CD14-positive monocyte (primary cell): Measurements from ENCODE around the gene ZNF491. TPM values are rescaled to one million over a fixed set of nuclear protein-coding genes. Genes with fewer than 3 reads are reported as not detected.

ENCODE experiments used
- DNase-seq, 3 donors: peaks; one replicate each; pipeline ENCODE4 v3.0.0-alpha.2; 2011 to 2022
- H2AFZ ChIP-seq: 2 replicates; pipeline ENCODE4 v1.6.0; 2012; ENCODE audit warnings: mild to moderate bottlenecking, low read depth, low read length, inconsistent platforms; ENCODE audit not compliant: insufficient read depth, poor library complexity, severe bottlenecking
- H3K27ac ChIP-seq, 2 donors: 1 replicate in 1 of 2; 2 replicates in 1 of 2; pipeline ENCODE4 v1.5.1; 2012 to 2013; ENCODE audit warnings: low read length in 2 of 2, control low read depth in 1 of 2, inconsistent platforms in 1 of 2, low read depth in 1 of 2, mild to moderate bottlenecking in 1 of 2
- H3K27me3 ChIP-seq, 2 donors: one replicate each; pipeline versions ENCODE4 v1.6.0 to v1.6.1; 2011 to 2013; ENCODE audit warnings: low read length in 2 of 2; ENCODE audit not compliant: control insufficient read depth in 2 of 2, insufficient read depth in 2 of 2
- H3K36me3 ChIP-seq, 2 donors: replicated peaks in 1 of 2; 1 replicate in 1 of 2; 2 replicates in 1 of 2; pipeline versions ENCODE4 v1.5.1 to v1.6.1; 2012 to 2013; ENCODE audit warnings: low read length in 2 of 2, control low read depth in 1 of 2, inconsistent platforms in 1 of 2, mild to moderate bottlenecking in 1 of 2; ENCODE audit not compliant: insufficient read depth in 2 of 2, control insufficient read depth in 1 of 2
- H3K4me1 ChIP-seq, 2 donors: 1 replicate in 1 of 2; 2 replicates in 1 of 2; pipeline versions ENCODE4 v1.5.1 to v1.6.1; 2012 to 2013; ENCODE audit warnings: low read length in 2 of 2, control low read depth in 1 of 2, inconsistent platforms in 1 of 2, mild to moderate bottlenecking in 1 of 2, moderate library complexity in 1 of 2; ENCODE audit not compliant: insufficient read depth in 2 of 2, control insufficient read depth in 1 of 2
- H3K4me2 ChIP-seq: replicated peaks from 2 replicates; pipeline ENCODE3; 2012; ENCODE audit warnings: low read length, moderate library complexity, mild to moderate bottlenecking; ENCODE audit not compliant: poor library complexity, severe bottlenecking; ENCODE audit errors: extremely low read depth
- H3K4me3 ChIP-seq, 3 experiments: fragments of 200-600 bp in 1 of 3; sonication (generic) in 1 of 3; replicated peaks in 1 of 3; 1 replicate in 2 of 3; 2 replicates in 1 of 3; pipeline ENCODE4 v1.5.1; 2011 to 2013; ENCODE audit warnings: low read length in 3 of 3, mild to moderate bottlenecking in 3 of 3, control low read depth in 2 of 3, low read depth in 2 of 3, inconsistent platforms in 1 of 3, moderate library complexity in 1 of 3
- H3K79me2 ChIP-seq: 2 replicates; pipeline ENCODE4 v1.6.0; 2012; ENCODE audit warnings: mild to moderate bottlenecking, control low read depth, inconsistent platforms, low read length, moderate library complexity; ENCODE audit not compliant: insufficient read depth
- H3K9ac ChIP-seq: 2 replicates; pipeline ENCODE4 v1.6.0; 2017; ENCODE audit warnings: low read length, mild to moderate bottlenecking; ENCODE audit not compliant: insufficient read depth, poor library complexity, severe bottlenecking
- H3K9me3 ChIP-seq, 2 donors: replicated peaks in 1 of 2; 1 replicate in 1 of 2; 2 replicates in 1 of 2; pipeline versions ENCODE4 v1.5.1 to v1.6.1; 2012 to 2013; ENCODE audit warnings: low read length in 2 of 2, control low read depth in 1 of 2; ENCODE audit not compliant: control insufficient read depth in 1 of 2, insufficient read depth in 1 of 2
- H4K20me1 ChIP-seq: 2 replicates; pipeline ENCODE4 v1.6.0; 2012; ENCODE audit warnings: mild to moderate bottlenecking, low read length, control low read depth, moderate library complexity; ENCODE audit not compliant: insufficient read depth
- H3K27ac Mint-ChIP-seq, 7 donors: one replicate each; pipeline ENCODE4 v1.8.0; 2020; ENCODE audit warnings: mild to moderate bottlenecking in 7 of 7, mixed read lengths in 7 of 7, moderate library complexity in 6 of 7, inconsistent platforms in 2 of 7
- H3K27me3 Mint-ChIP-seq, 3 donors: one replicate each; pipeline ENCODE4 v1.8.0; 2021 to 2022; ENCODE audit warnings: low read depth in 3 of 3, mild to moderate bottlenecking in 3 of 3, mixed read lengths in 3 of 3, moderate library complexity in 3 of 3, inconsistent platforms in 1 of 3
- H3K36me3 Mint-ChIP-seq, 2 donors: one replicate each; pipeline ENCODE4 v1.8.0; 2020; ENCODE audit warnings: mixed read lengths in 2 of 2, inconsistent platforms in 1 of 2, mild to moderate bottlenecking in 1 of 2
- H3K4me1 Mint-ChIP-seq: one replicate; pipeline ENCODE4 v1.8.0; 2020; ENCODE audit warnings: mild to moderate bottlenecking, mixed read lengths
- H3K4me3 Mint-ChIP-seq, 2 donors: one replicate each; pipeline ENCODE4 v1.8.0; 2020; ENCODE audit warnings: mild to moderate bottlenecking in 2 of 2, mixed read lengths in 2 of 2, moderate library complexity in 1 of 2
- H3K9me3 Mint-ChIP-seq, 7 donors: one replicate each; pipeline ENCODE4 v1.8.0; 2020 to 2022; ENCODE audit warnings: mixed read lengths in 7 of 7, mild to moderate bottlenecking in 6 of 7, moderate library complexity in 6 of 7, inconsistent platforms in 2 of 7
- CTCF ChIP-seq: fragments of 200-600 bp; IDR thresholded peaks from one replicate; pipeline ENCODE4 v1.8.0; 2022; ENCODE audit warnings: antibody characterized with exemption, mild to moderate bottlenecking
- WGBS: methylation state at CpG from one replicate; pipeline ENCODE4 v1.1.5; 2013; ENCODE audit warnings: missing lambda C conversion rate; ENCODE audit not compliant: insufficient coverage; 5-methylcytosine and 5-hydroxymethylcytosine counted together
- intact Hi-C, 2 donors: fragments of 100-400 bp; cut with micrococcal nuclease; formaldehyde crosslinking; loops; one replicate each; pipeline versions ENCODE4 v1.15.0 to v1.15.1; 2023
- polyA minus RNA-seq: library from RNA; depleted of rRNA, polyadenylated mRNA; stranded (reverse); fragments of >200 nt; gene quantifications from 2 replicates; pipeline ENCODE4 v1.2.3, GENCODE V29; 2012
- polyA plus RNA-seq, 3 donors: library from polyadenylated mRNA; depleted of rRNA in 1 of 3; unstranded in 2 of 3; stranded (reverse) in 1 of 3; fragments of 300-500 nt in 2 of 3; fragments of >200 nt in 1 of 3; fragmentation: Illumina TruSeq in 2 of 3; gene quantifications; 1 replicate in 2 of 3; 2 replicates in 1 of 3; pipeline ENCODE4 v1.2.3, GENCODE V29; 2012 to 2021
- total RNA-seq, 12 experiments: library from RNA in 1 of 12; stranded (reverse) in 1 of 12; fragments of 120-200 nt in 1 of 12; gene quantifications; one replicate each; pipeline ENCODE4 v1.2.4 and lab custom pipeline; 2013 to 2026; ENCODE audit warnings: mixed read lengths in 6 of 12, inconsistent platforms in 1 of 12

The ZNF491 gene
- total RNA-seq (2013), result 1.6 TPM
- polyA plus RNA-seq, result under 1 TPM in 2 of 3 donors, not detected in 1; 0.27 to 0.92 TPM
- 0.28 and 0.40 TPM in 2 replicates for polyA minus RNA-seq
- total RNA-seq (lab: John Stamatoyannopoulos, UW), result 0.20 to 2.0 (median 0.62) reads per million in 11 experiments

GRCh38 chr19:11798391-11799330 is at the start of gene ZNF491:
Gene ZNF491 (plus strand): TSS chr19:11798523. CDS start chr19:11805954, 7,431 bp downstream.
- Histone ChIP-seq H3K79me2 (no peaks in the 10 kb centered on the region), H3K27ac (peak within 1 kb of the TSS; percentile 23 to 72), H3K36me3 (no peaks in the 10 kb centered on the region), H3K9me3 (peaks cover 10 to 15% of the 10 kb centered on the region in 2 donors), H3K4me2 (peak within 1 kb of the TSS; percentile 98), H3K4me3 (peak within 1 kb of the TSS; percentile 68 to 86 (median 71)), H3K9ac (peak within 1 kb of the TSS; percentile 75), H3K4me1 (peaks cover 16 to 22% of the 10 kb centered on the region in 2 donors), H4K20me1 (no peaks in the 10 kb centered on the region), H3K27me3 (no peaks in the 10 kb centered on the region), H2AFZ (peak within 1 kb of the TSS; percentile 98)
- intact Hi-C loops, result loop anchor here (1.0 to 10.0 kb wide), 6 partner anchors 16 to 346 kb away; partner anchors contain the start of genes ZNF20 (in 2 of the 2), ZNF440 (in 1 of the 2) and ZNF823 (in 1 of the 2)
- Mint-ChIP-seq H3K27me3 (peaks cover 1 to 10% (median 4%) of the 10 kb centered on the region in 3 donors), H3K9me3 (peaks cover 10 to 31% (median 21%) of the 10 kb centered on the region in 7 donors), H3K4me3 (peak within 1 kb of the TSS; percentile 92 to 96), H3K36me3 (peaks cover 0 to 2% of the 10 kb centered on the region in 2 donors), H3K4me1 (peaks cover 22% of the 10 kb centered on the region), H3K27ac (peak within 1 kb of the TSS; percentile 31 to 88 (median 81))
- TF ChIP-seq CTCF, result no peak
- DNase-seq, result peak; percentile 71 to 83 (median 75)
- 0% methylated on average over 56 of the region's 56 CpGs for WGBS

DNA sequence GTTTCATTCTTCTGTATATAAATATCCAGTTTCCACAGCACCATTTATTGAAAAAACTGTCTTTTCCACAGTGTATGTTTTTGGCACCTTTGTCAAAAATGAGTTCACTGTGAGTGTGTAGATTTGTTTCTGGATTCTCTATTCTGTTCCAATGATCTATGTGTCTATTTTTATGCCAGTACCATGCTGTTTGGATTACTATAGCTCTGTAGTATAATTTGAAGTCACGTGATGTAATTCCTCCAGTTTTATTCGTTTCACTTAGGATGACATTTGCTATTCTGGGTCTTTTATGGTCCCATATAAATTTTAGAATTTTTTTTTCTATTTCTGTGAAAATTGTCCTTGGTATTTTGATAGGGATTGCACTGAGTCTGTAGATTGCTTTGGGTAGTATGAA is 48.6 kb upstream of the ZNF491 start:
- H3K36me3 Mint-ChIP-seq, result no peaks in the 10 kb centered on the region
- H3K4me3 Mint-ChIP-seq, result no peak overlapping the region
- H3K4me2 ChIP-seq, result no peak overlapping the region
- peaks cover 9 to 35% of the 10 kb centered on the region in 2 donors for H3K9me3 ChIP-seq
- H3K4me1 ChIP-seq, result no peaks in the 10 kb centered on the region
- intact Hi-C loops, result no loop called here
- no peaks in the 10 kb centered on the region for H3K4me1 Mint-ChIP-seq
- H3K27me3 Mint-ChIP-seq, result peaks cover 3 to 10% (median 4%) of the 10 kb centered on the region in 3 donors
- no peak for TF ChIP-seq CTCF
- no peak overlapping the region for H3K4me3 ChIP-seq
- no peak overlapping the region for H3K27ac ChIP-seq
- H3K27ac Mint-ChIP-seq, result no peak overlapping the region
- H2AFZ ChIP-seq, result no peak overlapping the region
- H3K9me3 Mint-ChIP-seq, result peaks cover 30 to 73% (median 58%) of the 10 kb centered on the region in 7 donors
- H3K79me2 ChIP-seq, result no peaks in the 10 kb centered on the region
- H3K27me3 ChIP-seq, result no peaks in the 10 kb centered on the region
- no peak overlapping the region for H3K9ac ChIP-seq
- H4K20me1 ChIP-seq, result no peaks in the 10 kb centered on the region
- no peak for DNase-seq
- no CpG with 5 or more reads among the region's 2 CpGs for WGBS
- H3K36me3 ChIP-seq, result no peaks in the 10 kb centered on the region
